GM18505 (cell line): Measurements from ENCODE around the gene SOX13.

Experiments used
- ATAC-seq: cut with Tn5 transposase; IDR thresholded peaks from one replicate; pipeline ENCODE4 v1.9.1; 2021; ENCODE audit not compliant: unreplicated experiment
- POLR2A ChIP-seq: IDR thresholded peaks from 4 replicates; pipeline ENCODE4 v1.6.1; 2011; ENCODE audit warnings: borderline replicate concordance; ENCODE audit not compliant: insufficient read depth, insufficient read length; ENCODE audit errors: extremely low read depth

The SOX13 gene

DNA sequence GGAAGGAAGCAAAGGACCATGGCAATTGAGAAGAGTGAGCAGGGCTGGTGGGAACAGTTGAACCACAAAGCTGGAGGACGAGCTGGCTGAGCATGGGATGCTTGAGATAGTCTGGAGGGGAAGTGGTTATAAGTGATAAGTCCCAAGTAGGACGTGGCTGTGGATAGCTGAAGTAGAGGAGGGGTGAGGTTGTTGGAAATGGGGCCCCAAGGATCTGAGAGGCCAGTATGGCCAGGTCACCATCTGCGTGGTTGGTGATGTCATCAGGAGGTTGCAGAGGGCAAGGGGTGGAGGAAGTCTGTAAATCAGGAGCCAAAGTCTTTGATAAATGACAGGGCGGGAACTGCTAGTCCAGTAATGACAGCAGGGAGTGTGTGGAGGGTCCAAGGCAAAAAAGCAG is 104.2 kb downstream of the SOX13 start:
- no peak for ATAC-seq
- no peak for TF ChIP-seq POLR2A
